Stimulated activated naive B cell treated with anti-CD40 and anti-IgM and Interleukin-4, amounts not matched to agents 10 μg/mL and 1 μg/mL and 100 μg/mL, for 72 hours (primary cell): ENCODE measurements around the gene XPNPEP2.
A peak's percentile ranks its signal among the peaks of the same experiment; 100 is the strongest.

ENCODE experiments used
- ATAC-seq, 2 donors: fragments of 150-1000 bp; cut with Tn5 transposase; replicated peaks; 2 replicates each; pipeline ENCODE4 v1.10.0; 2021; ENCODE audit warnings: moderate library complexity in 1 of 2
- DNase-seq: peaks from one replicate; pipeline ENCODE4 v3.0.0; 2021
- H3K27ac Mint-ChIP-seq: one replicate; pipeline ENCODE4 v1.8.0; 2022; ENCODE audit warnings: mild to moderate bottlenecking, mixed read lengths
- H3K27me3 Mint-ChIP-seq, 2 donors: one replicate each; pipeline ENCODE4 v1.8.0; 2022; ENCODE audit warnings: mixed read lengths in 2 of 2
- H3K36me3 Mint-ChIP-seq, 2 donors: one replicate each; pipeline ENCODE4 v1.8.0; 2022; ENCODE audit warnings: mixed read lengths in 2 of 2, mild to moderate bottlenecking in 1 of 2
- H3K4me1 Mint-ChIP-seq, 2 donors: one replicate each; pipeline ENCODE4 v1.8.0; 2022; ENCODE audit warnings: mixed read lengths in 2 of 2, mild to moderate bottlenecking in 1 of 2
- H3K4me3 Mint-ChIP-seq, 2 donors: one replicate each; pipeline ENCODE4 v1.8.0; 2022; ENCODE audit warnings: mild to moderate bottlenecking in 2 of 2, mixed read lengths in 2 of 2, moderate library complexity in 1 of 2
- H3K9me3 Mint-ChIP-seq, 2 donors: one replicate each; pipeline ENCODE4 v1.8.0; 2022; ENCODE audit warnings: mixed read lengths in 2 of 2, mild to moderate bottlenecking in 1 of 2

The XPNPEP2 gene

GRCh38 chrX:129785160-129785947, 46.6 kb downstream of the XPNPEP2 start:
- Mint-ChIP-seq H3K27ac (peak overlapping the region; percentile 94), H3K27me3 (no peaks in the 10 kb centered on the region), H3K9me3 (no peaks in the 10 kb centered on the region), H3K4me3 (peak overlapping the region; percentile 64 to 84), H3K36me3 (peaks cover 39 to 70% of the 10 kb centered on the region in 2 donors), H3K4me1 (peaks cover 55 to 62% of the 10 kb centered on the region in 2 donors)
- no peak for DNase-seq
- no peak for ATAC-seq

- peak; percentile 89 for ATAC-seq
- peaks cover 32 to 63% of the 10 kb centered on the region in 2 donors for H3K36me3 Mint-ChIP-seq
- H3K27me3 Mint-ChIP-seq: no peaks in the 10 kb centered on the region
- peak overlapping the region; percentile 64 to 84 for H3K4me3 Mint-ChIP-seq
- peaks cover 53 to 62% of the 10 kb centered on the region in 2 donors for H3K4me1 Mint-ChIP-seq
- no peaks in the 10 kb centered on the region for H3K9me3 Mint-ChIP-seq
- DNase-seq: peak; percentile 65
- H3K27ac Mint-ChIP-seq: peak overlapping the region; percentile 94
Observed at GRCh38 chrX:129786210-129786651, 47.5 kb downstream of the XPNPEP2 start.

- Mint-ChIP-seq H3K4me3 (peak overlapping the region; percentile 32 to 44), H3K27me3 (no peaks in the 10 kb centered on the region), H3K4me1 (peaks cover 44 to 53% of the 10 kb centered on the region in 2 donors), H3K27ac (peak overlapping the region; percentile 80), H3K9me3 (no peaks in the 10 kb centered on the region), H3K36me3 (peaks cover 30 to 53% of the 10 kb centered on the region in 2 donors)
- DNase-seq (no peak), ATAC-seq (no peak)
Observed at GRCh38 chrX:129787336-129788055, 48.7 kb downstream of the XPNPEP2 start.

- Mint-ChIP-seq H3K36me3 (peaks cover 27 to 51% of the 10 kb centered on the region in 2 donors), H3K4me1 (peaks cover 37 to 44% of the 10 kb centered on the region in 2 donors), H3K4me3 (peak overlapping the region in 1 of 2 donors; percentile 13), H3K9me3 (no peaks in the 10 kb centered on the region), H3K27ac (peak overlapping the region; percentile 80), H3K27me3 (no peaks in the 10 kb centered on the region)
- DNase-seq: no peak
- ATAC-seq: no peak
Observed at GRCh38 chrX:129788527-129788926, 49.7 kb downstream of the XPNPEP2 start.

- DNase-seq (no peak), ATAC-seq (no peak)
- Mint-ChIP-seq H3K4me3 (no peak overlapping the region), H3K27ac (peak overlapping the region; percentile 63), H3K27me3 (no peaks in the 10 kb centered on the region), H3K9me3 (no peaks in the 10 kb centered on the region), H3K4me1 (peaks cover 33 to 46% of the 10 kb centered on the region in 2 donors), H3K36me3 (peaks cover 24 to 52% of the 10 kb centered on the region in 2 donors)
Observed at GRCh38 chrX:129790146-129790545, 51.4 kb downstream of the XPNPEP2 start.

GRCh38 chrX:129790808-129791207, 52.0 kb downstream of the XPNPEP2 start:
- Mint-ChIP-seq H3K4me1 (peaks cover 26 to 44% of the 10 kb centered on the region in 2 donors), H3K4me3 (no peak overlapping the region), H3K9me3 (no peaks in the 10 kb centered on the region), H3K27me3 (no peaks in the 10 kb centered on the region), H3K36me3 (peaks cover 19 to 47% of the 10 kb centered on the region in 2 donors), H3K27ac (no peak overlapping the region)
- ATAC-seq (no peak), DNase-seq (no peak)

- H3K4me3 Mint-ChIP-seq: no peak overlapping the region
- H3K9me3 Mint-ChIP-seq: no peaks in the 10 kb centered on the region
- ATAC-seq (no peak), DNase-seq (no peak)
- peaks cover 19 to 44% of the 10 kb centered on the region in 2 donors for H3K36me3 Mint-ChIP-seq
- peak overlapping the region; percentile 4 for H3K27ac Mint-ChIP-seq
- no peaks in the 10 kb centered on the region for H3K27me3 Mint-ChIP-seq
- H3K4me1 Mint-ChIP-seq: peaks cover 22 to 39% of the 10 kb centered on the region in 2 donors
Observed at GRCh38 chrX:129791336-129791735, 52.6 kb downstream of the XPNPEP2 start.

GRCh38 chrX:129791961-129792570, 53.3 kb downstream of the XPNPEP2 start:
- no peaks in the 10 kb centered on the region for H3K9me3 Mint-ChIP-seq
- peaks cover 18 to 34% of the 10 kb centered on the region in 2 donors for H3K4me1 Mint-ChIP-seq
- no peak for DNase-seq
- H3K27ac Mint-ChIP-seq: peak overlapping the region; percentile 25
- no peak overlapping the region for H3K4me3 Mint-ChIP-seq
- peaks cover 18 to 38% of the 10 kb centered on the region in 2 donors for H3K36me3 Mint-ChIP-seq
- H3K27me3 Mint-ChIP-seq: no peaks in the 10 kb centered on the region
- ATAC-seq: no peak

GRCh38 chrX:129792586-129793291, 54.0 kb downstream of the XPNPEP2 start:
- Mint-ChIP-seq H3K4me3 (no peak overlapping the region), H3K4me1 (peaks cover 12 to 29% of the 10 kb centered on the region in 2 donors), H3K36me3 (peaks cover 15 to 32% of the 10 kb centered on the region in 2 donors), H3K9me3 (no peaks in the 10 kb centered on the region), H3K27ac (no peak overlapping the region), H3K27me3 (no peaks in the 10 kb centered on the region)
- DNase-seq (no peak), ATAC-seq (no peak)

GRCh38 chrX:129793604-129794191, 54.9 kb downstream of the XPNPEP2 start:
- peaks cover 12 to 28% of the 10 kb centered on the region in 2 donors for H3K36me3 Mint-ChIP-seq
- ATAC-seq (no peak), DNase-seq (no peak)
- no peaks in the 10 kb centered on the region for H3K9me3 Mint-ChIP-seq
- peaks cover 12 to 32% of the 10 kb centered on the region in 2 donors for H3K4me1 Mint-ChIP-seq
- peak overlapping the region; percentile 65 for H3K27ac Mint-ChIP-seq
- H3K27me3 Mint-ChIP-seq: no peaks in the 10 kb centered on the region
- H3K4me3 Mint-ChIP-seq: no peak overlapping the region

- ATAC-seq (no peak), DNase-seq (no peak)
- no peaks in the 10 kb centered on the region for H3K9me3 Mint-ChIP-seq
- H3K27ac Mint-ChIP-seq: peak overlapping the region; percentile 59
- H3K4me1 Mint-ChIP-seq: peaks cover 13 to 29% of the 10 kb centered on the region in 2 donors
- H3K4me3 Mint-ChIP-seq: no peak overlapping the region
- H3K27me3 Mint-ChIP-seq: no peaks in the 10 kb centered on the region
- peaks cover 10 to 25% of the 10 kb centered on the region in 2 donors for H3K36me3 Mint-ChIP-seq
Observed at GRCh38 chrX:129795584-129795983, 56.8 kb downstream of the XPNPEP2 start.

- Mint-ChIP-seq H3K27me3 (no peaks in the 10 kb centered on the region), H3K9me3 (no peaks in the 10 kb centered on the region), H3K4me3 (peak overlapping the region in 1 of 2 donors; percentile 58), H3K27ac (no peak overlapping the region), H3K4me1 (peaks cover 13 to 29% of the 10 kb centered on the region in 2 donors), H3K36me3 (peaks cover 10 to 25% of the 10 kb centered on the region in 2 donors)
- DNase-seq (no peak), ATAC-seq (peak; percentile 12 to 23)
Observed at GRCh38 chrX:129797251-129797906, 58.6 kb downstream of the XPNPEP2 start.

- DNase-seq (no peak), ATAC-seq (peak; percentile 18 to 35)
- H3K4me1 Mint-ChIP-seq: peaks cover 10 to 29% of the 10 kb centered on the region in 2 donors
- H3K27ac Mint-ChIP-seq: peak overlapping the region; percentile 48
- no peaks in the 10 kb centered on the region for H3K27me3 Mint-ChIP-seq
- H3K36me3 Mint-ChIP-seq: peaks cover 4 to 18% of the 10 kb centered on the region in 2 donors
- H3K9me3 Mint-ChIP-seq: no peaks in the 10 kb centered on the region
- H3K4me3 Mint-ChIP-seq: no peak overlapping the region
Observed at GRCh38 chrX:129798456-129798855, 59.7 kb downstream of the XPNPEP2 start.
